GM19452 (cell line): Measurements from ENCODE around the gene SLCO3A1.

Source experiments
- ATAC-seq: cut with Tn5 transposase; IDR thresholded peaks from one replicate; pipeline ENCODE4 v1.9.1; 2021; ENCODE audit not compliant: unreplicated experiment

The SLCO3A1 gene

DNA sequence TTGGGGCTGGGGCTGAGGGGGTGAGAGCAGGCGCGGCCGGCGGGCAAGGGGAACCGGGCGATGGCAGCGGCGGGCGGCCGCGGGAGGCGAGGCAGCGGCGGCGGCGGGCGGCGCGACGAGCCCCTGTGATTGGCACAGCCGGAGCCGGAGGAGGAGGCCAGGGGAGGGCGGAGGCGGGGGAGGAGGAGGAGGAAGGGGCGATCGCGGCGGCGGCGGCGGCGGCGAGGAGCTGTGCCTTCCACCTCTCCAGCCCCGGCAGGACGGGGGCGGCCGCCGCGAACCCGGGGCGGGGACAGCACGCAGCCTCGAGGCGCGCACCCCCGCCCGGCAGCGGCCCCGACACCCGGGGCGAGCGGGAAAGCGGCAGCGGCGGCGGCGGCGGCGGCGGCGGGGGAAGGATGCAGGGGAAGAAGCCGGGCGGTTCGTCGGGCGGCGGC is at the start of gene SLCO3A1:
Gene SLCO3A1 (plus strand): TSS at position 198 of the 437 bp plus-strand sequence.
- ATAC-seq, result peak; percentile 5

- ATAC-seq, result no peak
These were observed 46.4 kb upstream of the SLCO3A1 start for GRCh38 chr15:91807122-91807521.

GRCh38 chr15:91813924-91814323 is 39.6 kb upstream of the SLCO3A1 start:
- no peak for ATAC-seq

DNA sequence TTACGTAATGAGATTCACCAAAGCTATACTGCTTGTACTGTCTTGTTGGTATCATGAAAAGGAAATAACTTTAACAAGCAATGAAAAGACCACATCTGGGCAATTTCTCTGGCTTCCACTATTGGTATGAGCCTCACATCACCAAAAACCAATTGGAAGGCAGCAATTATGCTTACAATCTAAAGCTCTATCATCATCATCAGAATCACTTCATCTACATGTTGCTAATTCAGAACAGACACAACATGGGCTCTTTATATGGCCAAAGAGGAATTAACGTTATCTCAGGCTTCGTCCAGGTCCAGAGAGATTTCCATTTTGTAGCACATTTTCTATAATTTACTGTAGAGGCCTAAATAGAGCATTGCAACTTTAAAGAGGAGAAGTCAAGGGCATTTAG is 36.6 kb upstream of the SLCO3A1 start:
- no peak for ATAC-seq

- ATAC-seq, result no peak
These were observed 32.0 kb upstream of the SLCO3A1 start for GRCh38 chr15:91821458-91821857.

DNA sequence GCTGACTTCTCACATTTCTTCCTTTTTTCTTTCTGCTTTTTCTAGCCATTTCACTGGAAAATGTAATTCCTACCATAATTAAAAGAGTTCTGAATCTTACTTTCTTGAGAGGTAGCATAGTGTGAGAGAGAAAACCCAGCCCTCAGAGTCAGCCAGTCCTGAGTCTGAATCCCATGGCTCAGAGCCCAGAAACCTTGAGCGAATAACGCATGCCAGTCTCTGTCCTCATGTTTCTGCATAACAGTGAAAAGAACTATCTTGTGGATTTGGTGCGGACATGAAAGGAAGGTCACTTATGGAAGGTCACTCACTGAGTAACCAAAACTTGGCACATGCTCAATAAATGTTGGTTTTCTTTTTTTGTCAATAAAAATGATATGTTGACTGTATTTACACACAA is 29.3 kb upstream of the SLCO3A1 start:
- no peak for ATAC-seq

GRCh38 chr15:91826443-91826842 is 27.1 kb upstream of the SLCO3A1 start:
- ATAC-seq, result no peak

GRCh38 chr15:91833056-91833455 is 20.5 kb upstream of the SLCO3A1 start:
- ATAC-seq, result no peak

DNA sequence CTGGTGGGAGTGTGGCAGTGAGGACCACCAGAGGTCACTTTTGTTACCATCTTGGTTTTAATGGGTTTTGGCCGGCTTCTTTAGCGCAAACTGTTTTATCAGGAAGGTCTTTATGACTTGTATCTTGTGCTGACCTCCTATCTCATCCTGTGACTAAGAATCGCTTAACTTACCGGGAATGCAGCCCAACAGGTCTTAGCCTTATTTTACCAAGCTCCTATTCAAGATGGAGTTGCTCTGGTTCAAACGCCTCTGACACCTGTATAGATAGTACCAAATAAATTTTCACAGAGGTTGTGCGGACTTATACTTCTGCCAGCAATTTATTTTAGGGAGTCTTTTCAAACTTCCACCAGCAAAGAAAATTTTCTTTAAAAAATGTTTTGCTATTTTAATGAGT is 13.6 kb upstream of the SLCO3A1 start:
- no peak for ATAC-seq

DNA sequence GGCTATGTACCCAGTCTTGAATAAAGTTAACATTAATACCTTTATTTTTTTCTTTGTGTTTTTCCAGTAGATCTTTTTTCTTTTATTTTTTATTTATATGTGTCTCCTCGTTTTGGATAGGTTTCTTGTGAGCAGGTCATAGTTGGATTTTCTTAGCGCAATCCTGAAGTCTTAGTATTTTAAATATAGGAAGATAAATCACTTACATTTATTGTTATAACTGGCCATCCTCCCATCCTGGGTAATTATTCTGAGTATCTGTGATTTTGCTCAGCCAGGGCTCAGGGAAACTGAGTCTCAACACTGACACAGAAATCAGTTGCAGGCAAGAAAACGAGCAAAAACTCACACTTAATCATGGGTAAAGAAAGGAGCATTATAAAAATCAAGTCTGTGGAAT is 11.6 kb upstream of the SLCO3A1 start:
- no peak for ATAC-seq

DNA sequence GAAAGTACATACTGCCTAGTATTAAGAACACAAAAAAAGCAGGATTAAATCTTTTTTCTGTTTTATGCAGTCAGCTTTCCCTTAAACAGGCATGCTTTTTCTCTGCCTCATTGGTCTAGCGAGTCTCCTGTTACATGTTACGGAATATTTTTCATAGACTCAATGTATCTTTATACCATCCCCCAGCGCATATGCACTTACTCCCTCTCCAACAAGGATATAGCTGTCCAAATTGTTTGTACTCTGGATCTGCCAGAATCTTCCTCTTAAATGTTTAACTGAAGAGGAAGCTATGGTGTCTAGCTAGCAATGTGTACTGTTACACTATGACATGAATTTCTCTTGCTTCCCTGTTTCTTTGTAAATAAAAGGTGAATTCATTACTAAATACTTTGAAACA is 9.2 kb upstream of the SLCO3A1 start:
- ATAC-seq, result no peak

- no peak for ATAC-seq
These were observed 8.6 kb upstream of the SLCO3A1 start for GRCh38 chr15:91844928-91845327.

GRCh38 chr15:91845720-91846119 is 7.8 kb upstream of the SLCO3A1 start:
- no peak for ATAC-seq

- ATAC-seq, result no peak
These were observed 4.3 kb upstream of the SLCO3A1 start for GRCh38 chr15:91849180-91849579.

- no peak for ATAC-seq
These were observed 3.8 kb upstream of the SLCO3A1 start for GRCh38 chr15:91849749-91850161.

GRCh38 chr15:91852741-91853510 is 582 bp upstream of the SLCO3A1 start:
- ATAC-seq, result peak; percentile 36

GRCh38 chr15:91853948-91854638 is 585 bp downstream of the SLCO3A1 start:
- ATAC-seq, result no peak

GRCh38 chr15:91854639-91854990 is 1.1 kb downstream of the SLCO3A1 start:
- ATAC-seq, result no peak

- ATAC-seq, result no peak
These were observed 1.7 kb downstream of the SLCO3A1 start for GRCh38 chr15:91855241-91855640.

DNA sequence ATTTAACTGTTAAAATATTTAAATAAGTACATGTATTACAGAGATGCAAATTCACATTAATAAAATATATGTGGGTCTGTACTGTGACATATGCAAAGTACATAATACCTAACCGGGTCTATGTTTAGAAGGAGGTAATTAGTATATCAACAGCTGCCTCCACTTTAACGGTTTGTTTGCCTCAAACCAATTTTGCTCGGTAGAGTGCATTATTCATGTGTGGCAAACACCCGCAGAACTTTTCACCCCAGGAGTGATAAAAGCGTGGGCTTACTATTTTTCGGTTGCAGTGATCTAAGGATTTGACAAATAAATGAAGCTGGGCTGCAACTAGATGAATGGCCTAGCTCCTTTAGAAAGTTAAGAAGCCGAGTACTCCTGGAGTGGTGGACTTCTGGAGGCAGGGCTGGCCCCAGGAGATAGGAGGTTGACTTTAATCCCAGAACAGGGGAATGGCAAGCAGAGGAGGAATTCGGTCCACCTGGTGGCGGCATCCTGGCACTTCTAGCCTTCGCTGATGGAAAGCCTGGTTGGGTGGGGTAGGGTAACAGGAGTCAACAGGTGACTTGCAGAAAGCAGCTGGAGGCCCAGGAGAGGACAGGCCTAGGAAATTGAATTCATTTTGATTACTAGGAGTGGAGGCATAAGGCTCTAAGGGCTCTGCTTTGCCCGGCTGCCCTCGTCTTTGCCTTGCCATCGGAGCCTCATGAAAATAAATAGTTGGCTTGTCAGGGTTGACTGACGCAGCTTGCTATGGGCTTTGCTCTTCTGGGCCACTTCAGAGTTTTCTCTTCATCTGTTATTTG is 2.4 kb downstream of the SLCO3A1 start:
- peak; percentile 31 for ATAC-seq

- no peak for ATAC-seq
These were observed 3.7 kb downstream of the SLCO3A1 start for GRCh38 chr15:91857224-91857585.

DNA sequence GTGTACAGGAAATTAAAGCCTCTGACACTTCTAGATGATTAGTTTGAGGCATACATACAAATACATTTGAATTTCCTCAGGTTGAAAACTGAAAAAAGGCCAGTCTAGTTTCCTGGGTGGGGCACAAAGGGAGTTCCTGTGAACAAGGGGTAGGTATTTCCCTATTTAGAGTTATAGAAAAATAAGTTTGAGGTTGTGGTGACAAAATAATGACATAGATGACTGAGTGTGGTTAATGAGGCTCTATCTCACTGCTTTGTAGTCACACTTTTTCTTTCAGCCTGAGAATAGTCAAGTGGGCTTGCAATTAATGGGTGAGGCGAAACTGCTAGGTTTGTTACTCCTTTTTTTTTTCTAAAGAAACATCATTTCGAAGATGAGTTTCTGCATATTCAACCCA is 4.3 kb downstream of the SLCO3A1 start:
- peak; percentile 60 for ATAC-seq
